GM18873 (cell line): ENCODE data around the gene MATK.
"Not testable (repeated sequence)": the region's sequence is repeated elsewhere in the genome, so short reads cannot be mapped to it uniquely, and the experiment has no call there.

Source experiments
- ATAC-seq: cut with Tn5 transposase; IDR thresholded peaks from one replicate; pipeline ENCODE4 v1.9.1; 2021; ENCODE audit warnings: mild to moderate bottlenecking, moderate library complexity, moderate number of reproducible peaks; ENCODE audit not compliant: unreplicated experiment, low FRiP score

MATK gene

DNA sequence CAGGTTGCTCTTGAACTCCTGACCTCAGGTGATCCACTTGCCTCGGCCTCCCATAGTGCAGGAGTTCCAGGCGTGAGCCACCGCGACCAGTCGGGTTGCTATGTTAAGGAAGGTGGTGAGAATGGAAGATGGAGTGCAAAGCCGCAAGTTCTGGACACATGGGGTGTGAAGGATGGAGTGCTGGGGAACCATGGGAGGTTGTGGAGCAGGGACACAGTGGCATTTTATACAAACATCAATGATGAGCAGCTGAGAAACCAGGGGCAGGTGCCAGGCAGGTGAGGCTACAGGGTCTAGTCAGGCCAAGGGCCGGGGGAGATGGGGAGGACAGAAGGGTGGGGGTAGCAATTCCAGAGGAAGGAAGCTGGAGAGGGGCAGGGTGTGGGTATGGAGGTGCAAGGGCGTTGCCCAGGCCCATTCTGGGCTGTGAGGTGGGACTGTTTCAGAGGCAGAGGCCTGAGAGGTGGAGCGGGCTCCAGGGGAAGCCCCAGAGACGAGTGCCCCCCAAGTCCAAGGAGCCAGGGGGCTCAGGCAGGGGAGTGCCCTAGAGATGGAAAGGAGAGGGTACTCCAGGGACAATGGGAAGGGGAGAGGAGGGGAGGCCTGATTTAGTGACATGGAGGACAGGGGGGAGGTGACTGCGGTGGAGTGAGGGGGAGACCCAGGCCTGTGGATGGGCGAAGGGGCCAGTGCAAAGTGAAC lies 12.2 kb downstream of the MATK start:
- no peak for ATAC-seq

DNA sequence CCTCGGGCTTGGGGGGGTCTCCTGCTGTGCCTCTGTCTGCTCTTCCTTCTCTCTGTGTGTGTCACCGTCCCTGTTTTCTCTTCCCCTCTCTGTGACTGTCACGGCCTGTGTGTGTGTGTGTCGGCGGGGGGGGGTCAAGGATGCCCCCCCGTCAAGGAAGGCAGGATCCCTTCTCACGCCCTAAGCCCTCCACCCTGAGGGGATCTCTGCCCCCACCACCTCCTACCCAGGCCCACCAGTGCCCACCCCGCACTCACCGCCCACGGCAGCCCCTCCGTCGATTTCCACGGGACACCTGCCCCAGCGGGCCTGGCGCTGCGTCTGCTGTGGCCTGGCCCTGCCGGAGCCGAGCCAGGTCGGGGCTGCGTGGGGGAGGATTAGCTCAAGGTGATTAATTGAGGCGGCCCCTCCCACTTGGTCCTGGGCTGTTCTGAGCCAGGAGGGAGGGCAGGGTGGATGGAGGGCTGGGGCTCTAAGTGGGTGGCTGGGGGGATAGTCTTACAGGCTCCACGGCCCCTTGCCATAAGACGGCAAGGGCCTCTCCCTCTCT lies 14.2 kb downstream of the MATK start, which contains the start of gene RAX2:
TSS of gene RAX2 (minus strand) at position 323 of the 550 bp plus-strand sequence. CDS start 486 bp downstream, outside the sequence.
- ATAC-seq: no peak

- no peak for ATAC-seq
Observed at GRCh38 chr19:3771000-3771905, 14.9 kb downstream of the MATK start.

- no peak for ATAC-seq
Observed at GRCh38 chr19:3770136-3770999, 15.8 kb downstream of the MATK start.

GRCh38 chr19:3769494-3769893 lies 16.7 kb downstream of the MATK start:
- no peak for ATAC-seq

DNA sequence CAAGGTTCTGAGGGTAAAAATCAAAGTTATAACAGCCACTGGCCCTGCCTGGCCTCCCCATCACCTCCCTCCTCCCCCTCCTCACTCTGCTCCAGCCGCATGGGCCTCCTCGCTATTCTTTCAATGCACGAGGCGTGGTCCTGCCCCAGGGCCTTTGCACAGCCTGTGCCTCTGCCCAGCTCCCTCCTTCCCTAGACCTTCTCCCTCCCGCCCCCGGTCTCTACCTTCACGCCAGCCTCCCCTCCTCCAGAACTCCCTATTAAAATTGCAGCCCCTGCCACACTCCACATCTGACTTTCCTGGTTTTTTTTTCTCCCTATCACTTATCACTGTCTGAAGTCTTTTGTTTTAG lies 17.5 kb downstream of the MATK start:
- no peak for ATAC-seq

- no peak for ATAC-seq
Observed at GRCh38 chr19:3768015-3768747, 18.0 kb downstream of the MATK start.

GRCh38 chr19:3767050-3767449 lies 19.1 kb downstream of the MATK start:
- no peak for ATAC-seq

GRCh38 chr19:3766520-3766919 lies 19.7 kb downstream of the MATK start:
- no peak for ATAC-seq

GRCh38 chr19:3765757-3766156 lies 20.4 kb downstream of the MATK start:
- ATAC-seq: not testable (repeated sequence)

DNA sequence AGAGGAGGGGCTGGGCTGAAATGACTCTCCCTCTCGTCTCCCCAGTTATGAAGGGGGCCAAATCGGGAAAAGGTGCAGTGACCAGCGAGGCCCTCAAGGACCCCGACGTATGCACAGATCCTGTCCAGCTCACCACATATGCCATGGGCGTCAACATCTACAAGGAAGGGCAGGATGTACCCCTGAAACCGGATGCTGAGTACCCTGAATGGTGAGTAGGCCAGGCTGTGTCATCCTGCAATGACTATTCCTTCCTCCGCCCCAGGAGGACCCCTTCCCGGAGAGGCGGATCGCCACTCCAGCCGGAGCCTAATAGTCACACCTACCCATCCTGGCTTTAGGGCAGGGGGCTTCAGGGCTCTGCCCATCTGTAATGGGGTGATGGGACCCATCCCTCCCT lies 21.1 kb downstream of the MATK start:
- ATAC-seq: no peak

GRCh38 chr19:3762501-3763459 lies 23.4 kb downstream of the MATK start, which contains the start of gene MRPL54:
MRPL54 (plus strand) TSS chr19:3762682; CDS start chr19:3762701, 19 bp downstream.
- ATAC-seq: peak; percentile 68

DNA sequence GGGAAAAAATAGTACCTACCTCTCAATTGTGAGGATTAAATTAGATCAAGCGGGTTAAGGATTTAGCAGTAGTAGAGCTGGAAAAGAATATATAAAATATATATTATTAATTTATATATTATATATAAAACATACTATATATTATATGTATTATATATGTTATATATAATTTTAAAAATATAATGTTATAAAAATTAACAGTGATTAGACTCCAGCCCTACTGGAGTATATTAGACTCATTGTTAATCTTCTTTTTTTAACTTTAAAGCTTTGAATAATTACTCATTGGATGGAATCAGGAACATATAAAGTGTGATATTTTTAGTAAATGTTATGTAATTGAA lies 24.1 kb downstream of the MATK start:
- no peak for ATAC-seq

DNA sequence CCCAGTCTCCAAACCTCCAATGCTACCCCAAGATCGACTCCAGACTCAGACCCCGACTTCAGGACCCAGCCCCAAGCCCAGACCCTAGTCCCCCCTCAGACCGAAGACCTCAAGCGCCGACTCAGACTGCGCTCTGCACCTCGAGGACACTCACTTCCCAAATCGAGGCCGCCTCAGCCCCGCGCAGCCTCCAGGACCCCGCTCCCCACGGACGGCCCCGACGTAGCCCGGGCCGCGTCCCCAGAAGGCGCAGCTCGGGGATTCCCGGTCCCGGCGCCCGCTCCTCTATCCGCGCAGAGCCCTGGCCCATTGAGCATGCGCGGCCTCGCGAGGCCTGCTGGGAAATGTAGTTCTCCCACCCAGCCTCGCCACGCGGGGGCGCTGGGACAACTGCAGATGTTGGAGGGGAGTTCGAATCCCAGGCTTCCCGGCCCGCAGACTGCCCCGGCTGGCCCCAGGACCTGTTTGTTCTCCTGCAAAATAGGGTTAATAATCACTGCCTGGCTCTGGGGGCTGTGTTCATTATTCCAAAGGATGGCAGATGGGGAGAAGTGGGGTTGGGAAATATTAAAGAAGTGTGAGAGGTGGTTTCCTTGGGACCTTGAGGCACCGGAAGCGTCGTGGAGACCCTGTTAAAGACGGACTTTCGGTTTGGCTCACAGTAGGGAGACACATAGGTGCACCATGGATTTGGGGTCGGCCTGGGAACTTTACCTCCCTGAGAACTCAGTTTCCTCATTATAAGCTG lies 24.6 kb downstream of the MATK start, which contains the start of gene APBA3:
TSS of gene APBA3 (minus strand) at position 311 of the 748 bp plus-strand sequence. CDS start 1,428 bp downstream, outside the sequence.
- peak; percentile 34 for ATAC-seq

GRCh38 chr19:3760871-3761361 lies 25.3 kb downstream of the MATK start:
- ATAC-seq: no peak

- ATAC-seq: no peak
Observed at GRCh38 chr19:3759482-3760254, 26.5 kb downstream of the MATK start.

DNA sequence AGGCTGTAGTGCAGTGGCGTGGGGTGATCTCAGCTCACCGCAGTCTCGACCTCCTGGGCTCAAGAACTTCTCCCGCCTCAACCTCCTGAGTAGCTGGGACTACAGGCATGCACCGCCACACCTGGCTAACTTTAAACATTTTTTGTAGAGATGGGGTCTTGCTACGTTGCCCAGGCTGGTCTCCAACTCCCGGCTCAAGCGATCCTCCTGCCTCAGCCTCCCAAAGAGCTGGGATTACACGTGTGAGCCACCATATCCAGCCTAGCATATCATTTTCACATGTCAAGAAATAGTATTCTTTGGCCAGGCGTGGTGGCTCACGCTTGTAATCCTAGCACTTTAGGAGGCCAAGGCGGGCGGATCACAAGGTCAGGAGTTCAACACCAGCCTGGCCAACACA lies 27.9 kb downstream of the MATK start:
- not testable (repeated sequence) for ATAC-seq
